GM18517 (cell line): ENCODE data around the gene NBEA.
"Not testable (repeated sequence)": the region's sequence is repeated elsewhere in the genome, so short reads cannot be mapped to it uniquely, and the experiment has no call there.

Experiments
- ATAC-seq: cut with Tn5 transposase; IDR thresholded peaks from one replicate; pipeline ENCODE4 v1.9.1; 2021; ENCODE audit warnings: mild to moderate bottlenecking, moderate library complexity; ENCODE audit not compliant: unreplicated experiment

Gene NBEA

DNA sequence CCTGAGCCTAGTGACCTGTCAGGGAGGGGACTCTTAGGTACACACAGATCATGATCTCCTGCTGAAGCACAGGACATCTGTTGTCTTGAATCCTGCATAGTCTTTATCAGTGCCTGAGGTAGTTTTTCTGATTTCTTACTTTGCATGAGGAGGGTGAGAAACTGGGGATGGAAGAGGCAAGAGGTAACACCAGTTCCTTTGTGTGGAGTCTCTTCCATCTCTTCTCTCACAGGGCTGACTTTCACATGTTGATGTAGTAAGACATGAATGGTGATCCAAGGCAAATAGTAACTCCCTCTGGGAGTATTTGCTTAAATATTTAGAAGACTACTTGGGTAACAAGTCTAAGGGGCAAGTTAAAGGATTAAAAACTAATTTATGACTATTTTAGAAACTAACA is 9.5 kb downstream of the NBEA start:
- ATAC-seq, result no peak

GRCh38 chr13:34959489-34959888 is 17.4 kb downstream of the NBEA start:
- no peak for ATAC-seq

GRCh38 chr13:34964558-34964957 is 22.5 kb downstream of the NBEA start:
- ATAC-seq, result no peak

DNA sequence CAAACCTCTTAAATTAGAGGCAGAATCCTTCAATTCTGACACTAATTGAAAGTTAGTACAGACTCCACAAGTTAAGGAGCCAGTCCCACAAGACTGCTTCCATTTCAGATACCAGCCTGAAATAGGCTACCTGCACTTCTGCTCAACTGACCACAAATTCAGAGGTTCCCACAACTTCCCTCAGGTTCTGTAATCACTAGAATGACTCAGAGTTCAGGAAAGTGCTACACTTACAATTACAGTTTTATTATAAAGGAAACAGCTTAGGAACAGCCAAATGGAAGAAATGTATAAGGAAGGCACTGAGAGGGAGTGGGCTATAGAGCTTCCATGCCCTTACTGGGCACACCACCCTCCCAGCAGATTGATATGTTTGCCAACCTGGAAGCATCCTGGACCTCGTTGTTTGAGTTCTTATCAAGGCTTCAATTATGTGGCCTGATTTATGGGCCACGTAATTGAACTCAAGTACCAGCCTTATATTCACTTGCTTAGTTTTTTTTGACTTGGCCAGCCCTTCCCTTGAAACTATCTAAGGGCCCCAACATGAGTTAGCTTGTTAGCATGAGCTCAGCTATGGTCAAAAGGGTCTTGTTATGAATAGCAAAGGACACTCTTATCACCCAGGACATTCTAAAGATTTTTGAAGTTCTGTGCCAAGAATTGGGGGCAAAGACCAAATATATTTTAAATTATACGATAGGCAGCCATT is 25.9 kb downstream of the NBEA start:
- no peak for ATAC-seq

DNA sequence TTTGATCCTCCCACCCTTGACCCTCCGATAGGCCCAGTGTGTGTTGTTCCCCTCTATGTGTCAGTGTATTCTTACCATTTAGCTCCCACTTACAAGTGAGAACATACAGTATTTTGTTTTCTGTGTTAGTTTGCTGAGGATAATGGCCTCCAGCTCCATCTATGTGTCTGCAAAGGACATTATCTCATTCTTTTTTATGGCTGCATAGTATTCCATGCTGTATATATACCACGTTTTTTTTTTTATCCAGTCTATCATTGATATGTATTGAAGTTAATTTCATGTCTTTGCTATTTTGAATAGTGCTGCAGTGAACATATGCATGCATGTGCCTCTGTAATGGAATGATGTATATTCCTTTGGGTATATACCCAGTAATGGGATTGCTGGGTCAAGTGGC is 27.5 kb downstream of the NBEA start:
- ATAC-seq, result not testable (repeated sequence)

DNA sequence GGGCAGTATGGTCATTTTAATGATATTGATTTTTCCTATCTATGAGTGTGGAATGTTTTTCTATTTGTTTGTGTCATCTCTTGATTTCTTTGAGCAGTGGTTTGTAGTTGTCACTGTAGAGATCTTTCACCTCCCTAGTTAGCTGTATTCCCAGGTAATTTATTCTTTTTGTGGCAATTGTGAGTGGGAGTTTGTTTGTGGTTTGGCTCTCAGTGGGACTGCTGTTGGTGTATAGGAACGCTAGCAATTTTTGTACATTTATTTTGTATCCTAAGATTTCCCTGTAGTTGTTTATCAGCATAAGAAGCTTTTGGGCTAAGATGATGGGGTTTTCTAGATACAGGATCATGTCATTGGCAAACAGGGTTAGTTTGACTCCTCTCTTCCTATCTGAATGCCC is 28.9 kb downstream of the NBEA start:
- no peak for ATAC-seq

GRCh38 chr13:34971473-34971872 is 29.4 kb downstream of the NBEA start:
- no peak for ATAC-seq

GRCh38 chr13:34985199-34985598 is 43.1 kb downstream of the NBEA start:
- ATAC-seq, result not testable (repeated sequence)

DNA sequence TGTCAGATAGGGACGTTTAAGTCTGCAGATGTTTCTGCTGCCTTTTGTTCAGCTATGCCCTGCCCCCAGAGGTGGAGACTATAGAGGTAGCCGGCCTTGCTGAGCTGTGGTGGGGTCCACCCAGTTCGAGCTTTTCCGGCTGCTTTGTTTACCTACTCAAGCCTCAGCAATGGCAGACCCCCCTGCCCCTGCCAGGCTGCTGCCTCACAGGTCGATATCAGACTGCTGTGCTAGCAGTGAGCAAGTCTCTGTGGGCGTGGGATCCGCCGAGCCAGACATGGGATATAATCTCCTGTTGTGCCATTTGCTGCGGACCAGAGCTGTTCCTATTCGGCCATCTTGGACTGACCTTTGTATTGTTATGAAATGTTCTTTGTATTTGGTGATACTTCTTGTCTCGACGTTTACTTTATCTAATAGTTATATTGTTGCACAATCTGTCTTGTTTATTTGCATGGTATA is 46.3 kb downstream of the NBEA start:
- ATAC-seq, result no peak

DNA sequence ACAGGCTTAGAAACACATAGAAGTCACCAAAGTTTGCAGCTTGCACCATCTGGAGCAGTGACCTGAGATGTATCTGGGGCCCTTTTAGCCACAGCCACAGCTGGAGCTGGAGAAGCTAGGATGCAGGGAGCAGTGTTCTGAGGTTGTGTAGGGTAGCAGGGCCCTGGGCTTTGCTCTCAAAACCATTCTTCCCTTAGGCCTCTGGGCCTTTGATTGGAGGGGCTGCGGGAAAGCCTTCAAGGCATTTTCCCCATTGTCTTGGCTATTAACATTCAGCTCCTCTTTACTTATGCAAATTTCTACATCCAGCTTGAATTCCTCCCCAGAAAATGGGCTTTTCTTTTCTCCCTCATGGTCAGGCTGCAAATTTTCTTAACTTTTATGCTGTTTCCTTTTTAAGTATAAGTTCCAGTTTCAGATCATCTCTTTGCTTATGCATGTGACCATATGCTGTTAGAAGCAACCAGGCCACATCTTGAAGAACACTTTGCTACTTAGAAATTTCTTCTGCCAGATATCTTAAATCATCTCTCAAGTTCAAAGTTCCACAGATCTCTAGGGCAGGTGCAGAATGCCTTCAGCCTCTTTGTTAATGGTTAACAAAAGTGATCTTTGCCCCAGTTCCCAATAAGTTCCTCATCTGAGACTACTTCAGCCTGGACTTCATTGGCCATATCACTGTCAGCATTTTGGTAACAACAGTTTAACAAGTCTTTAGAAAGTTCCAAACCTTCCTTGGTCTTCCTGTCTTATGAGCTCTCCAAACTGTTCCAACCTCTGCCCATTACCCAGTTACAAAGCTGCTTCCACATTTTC is 48.5 kb downstream of the NBEA start:
- no peak for ATAC-seq

GRCh38 chr13:34993470-34993869 is 51.4 kb downstream of the NBEA start:
- ATAC-seq, result no peak

DNA sequence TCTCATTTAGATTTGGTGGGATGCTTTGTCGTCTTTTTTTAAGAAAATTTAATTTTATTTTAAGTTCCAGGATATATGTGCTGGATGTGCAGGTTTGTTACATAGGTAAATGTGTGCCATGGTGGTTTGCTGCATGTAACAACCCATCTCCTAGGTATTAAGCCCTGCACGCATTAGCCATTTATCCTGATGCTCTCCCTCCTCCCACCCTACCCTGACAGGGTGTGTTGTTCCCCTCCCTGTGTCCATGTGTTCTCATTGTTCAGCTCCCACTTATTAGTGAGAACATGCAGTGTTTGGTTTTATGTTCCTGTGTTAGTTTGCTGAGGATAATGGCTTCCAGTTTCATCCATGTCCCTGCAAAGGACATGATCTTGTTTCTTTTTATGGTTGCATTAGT is 61.7 kb downstream of the NBEA start:
- not testable (repeated sequence) for ATAC-seq

DNA sequence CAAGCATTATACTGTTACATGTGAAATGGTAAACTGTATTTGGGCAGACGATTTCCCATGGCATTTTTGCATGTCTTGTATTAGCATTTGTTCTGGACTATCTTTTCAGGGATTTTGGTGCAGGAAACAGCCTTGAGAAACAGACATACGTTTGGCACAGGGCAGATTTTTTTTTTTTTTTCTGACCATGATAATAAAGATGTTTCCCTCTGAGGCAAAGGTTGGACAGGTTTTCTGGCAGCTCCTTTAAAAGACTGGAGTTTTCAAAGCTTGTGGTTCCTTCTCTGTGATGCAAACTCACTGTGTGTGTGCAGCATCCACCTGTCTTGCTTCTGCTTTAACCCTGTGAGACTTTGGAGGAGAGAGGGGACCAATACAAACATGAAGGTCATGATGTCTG is 63.0 kb downstream of the NBEA start:
- ATAC-seq, result no peak

DNA sequence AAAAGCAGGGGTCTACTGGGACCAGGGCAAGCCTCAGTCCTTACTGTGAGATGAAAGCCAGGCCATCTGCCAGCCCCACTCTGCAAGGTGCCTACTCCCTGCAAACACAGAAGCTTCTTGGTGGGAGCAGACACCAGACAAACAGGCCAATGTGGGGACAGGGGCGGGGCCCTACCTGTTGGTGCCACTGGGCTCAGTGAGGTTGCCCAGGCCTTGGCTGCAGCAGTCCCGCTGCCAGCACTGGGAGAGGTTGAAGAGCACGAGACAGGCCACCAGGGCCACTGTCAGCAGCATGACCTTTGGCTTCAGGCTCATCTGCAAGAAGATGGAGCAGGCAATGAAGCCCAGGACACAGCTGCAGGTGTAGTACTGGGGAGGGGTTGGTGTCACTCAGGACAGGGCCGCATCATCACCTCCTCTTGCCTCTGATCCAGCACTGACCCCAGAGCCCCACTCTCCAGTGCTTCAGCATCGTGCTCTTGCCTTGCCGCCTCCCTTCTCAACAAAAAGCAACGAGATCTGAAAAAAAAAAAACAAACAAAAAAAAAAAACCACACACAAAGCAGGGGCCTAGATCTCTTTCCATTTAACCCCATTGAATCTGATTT is 72.6 kb downstream of the NBEA start:
- ATAC-seq, result no peak

DNA sequence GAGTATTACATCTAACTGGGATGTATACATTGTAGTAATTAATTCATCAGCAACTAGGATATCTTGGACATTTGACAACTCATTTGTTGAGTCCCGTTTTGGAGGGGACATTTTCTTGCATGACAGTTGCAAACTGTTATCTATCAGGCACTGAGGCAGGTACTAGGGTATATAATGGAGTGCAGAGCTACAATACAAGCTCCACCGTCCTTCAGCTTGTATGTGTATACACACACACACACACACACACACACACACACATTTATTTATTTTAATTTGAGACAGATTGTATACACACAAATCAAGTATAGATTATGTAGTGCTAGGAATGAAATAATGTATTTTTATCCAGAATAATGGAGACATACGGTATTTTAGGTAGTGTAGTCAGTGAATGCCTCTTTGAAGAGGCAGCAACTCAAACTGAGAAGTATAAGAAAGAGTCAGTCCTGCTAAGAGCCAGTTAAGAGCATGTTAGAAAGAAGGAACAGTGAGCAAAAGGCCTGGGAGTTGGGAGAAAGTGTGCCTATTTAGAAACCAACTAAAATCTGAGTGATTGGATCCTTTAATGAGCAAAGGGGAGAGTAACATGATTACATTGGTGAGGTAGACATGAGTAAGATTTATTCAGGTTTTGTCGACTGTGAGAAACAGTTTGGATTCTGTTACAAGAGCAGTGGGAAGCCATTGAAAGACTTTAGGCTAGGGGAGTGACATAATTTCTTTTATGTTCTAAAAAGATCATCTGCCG is 74.5 kb downstream of the NBEA start:
- no peak for ATAC-seq

DNA sequence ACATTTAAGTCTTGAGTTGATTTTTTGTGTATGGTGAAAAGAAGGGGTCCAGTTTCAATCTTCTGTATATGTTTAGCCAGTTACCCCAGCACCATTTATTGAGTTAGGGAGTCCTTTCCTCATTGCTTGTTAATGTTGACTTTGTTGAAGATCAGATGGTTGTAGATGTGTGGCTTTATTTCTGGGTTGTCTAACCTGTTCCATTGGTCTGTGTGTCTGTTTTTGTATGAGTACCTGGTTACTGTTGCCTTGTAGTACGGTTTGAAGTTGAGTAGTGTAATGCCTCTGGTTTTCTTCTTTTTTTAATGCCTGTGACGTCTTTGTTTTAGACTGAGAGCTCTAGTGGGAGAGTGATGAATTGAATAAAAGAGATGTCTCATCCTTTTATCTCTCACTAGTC is 83.2 kb downstream of the NBEA start:
- ATAC-seq, result no peak

- no peak for ATAC-seq
Measured at GRCh38 chr13:35028338-35028867, 86.3 kb downstream of the NBEA start.

DNA sequence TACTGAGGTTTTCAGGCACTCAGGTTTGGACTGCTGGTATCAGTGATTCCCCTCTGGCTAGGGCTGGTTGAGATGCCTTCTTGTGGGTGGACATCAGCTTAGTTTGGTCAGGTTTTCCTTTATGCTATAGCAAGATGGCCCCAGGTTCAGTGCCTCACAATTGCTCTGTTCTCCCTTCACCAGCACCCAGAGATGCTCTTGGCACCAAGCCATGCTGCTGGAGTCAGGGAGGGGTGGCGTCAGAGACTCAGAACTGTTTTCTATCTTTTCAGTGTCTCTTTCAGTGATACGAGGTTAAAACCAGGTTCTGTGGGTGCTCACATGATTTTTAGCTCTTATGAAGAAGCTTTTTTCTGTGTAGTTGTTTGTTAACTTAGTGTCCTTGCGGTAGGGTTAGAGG is 96.9 kb downstream of the NBEA start:
- ATAC-seq, result no peak

- no peak for ATAC-seq
Measured at GRCh38 chr13:35046587-35046986, 104.5 kb downstream of the NBEA start.

DNA sequence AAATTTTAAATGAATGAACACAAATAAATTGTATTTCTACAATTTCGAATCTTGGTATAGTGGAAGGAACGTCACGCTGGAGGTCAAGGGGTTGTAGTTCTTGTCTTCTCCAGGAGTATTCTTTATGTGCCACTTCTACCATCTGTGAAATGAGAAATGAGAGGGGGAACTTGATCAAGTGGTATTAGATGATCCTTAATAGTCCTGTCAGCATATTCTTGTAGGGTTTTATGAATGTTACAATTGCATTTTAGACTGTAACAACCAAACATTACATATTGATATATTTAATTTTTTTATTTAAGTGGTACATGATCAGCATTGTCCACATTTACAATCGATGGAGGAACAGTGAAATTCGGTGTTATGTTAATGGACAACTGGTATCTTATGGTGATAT is 113.6 kb downstream of the NBEA start:
- no peak for ATAC-seq

DNA sequence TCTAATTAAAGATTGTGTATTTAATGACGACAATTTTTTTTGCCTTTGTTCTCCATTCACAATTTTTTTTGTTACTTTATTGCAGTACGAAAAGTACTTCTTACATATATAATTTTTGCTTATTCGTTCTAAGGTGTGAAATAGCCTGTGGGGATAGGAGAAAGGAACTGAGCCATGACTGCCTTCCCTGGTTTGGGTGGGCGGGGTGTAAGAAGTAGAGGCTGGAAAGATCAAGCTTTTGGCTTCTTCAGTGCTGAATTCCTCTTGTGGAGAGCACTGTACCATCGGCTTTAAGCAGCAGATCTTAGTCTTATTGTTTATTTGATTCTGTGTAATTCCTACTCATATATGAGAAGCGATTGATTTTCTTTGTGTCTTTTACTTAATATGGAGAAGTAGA is 115.8 kb downstream of the NBEA start:
- ATAC-seq, result no peak
